DMS153 (cell line): ENCODE measurements around the gene UMODL1.
"Not testable (repeated sequence)": the region's sequence is repeated elsewhere in the genome, so short reads cannot be mapped to it uniquely, and the experiment has no call there.

Source experiments
- DNase-seq: peaks from one replicate; lab custom pipeline; 2025; lab: John Stamatoyannopoulos, UW

The UMODL1 gene

DNA sequence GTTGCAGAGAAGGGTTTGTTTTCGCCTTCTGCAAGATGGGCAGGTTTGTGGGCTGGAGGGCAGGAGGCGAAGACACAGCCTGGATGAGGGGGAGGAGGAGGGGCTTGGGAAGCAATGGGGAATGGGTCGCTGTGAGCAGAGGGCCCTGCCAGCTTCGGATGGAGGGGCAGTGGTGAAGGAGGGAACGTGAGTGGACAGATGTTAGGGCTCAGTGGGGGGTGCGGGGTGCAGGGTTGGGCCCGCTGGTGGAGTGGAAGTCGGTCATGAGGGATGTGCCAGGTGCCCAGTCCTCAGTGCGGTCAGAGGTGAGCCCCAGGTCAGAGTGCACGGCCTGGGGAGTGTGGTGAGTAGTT is 92.4 kb downstream of the UMODL1 start:
- no peak for DNase-seq

- peak; percentile 31 for DNase-seq
Observed at GRCh38 chr21:42164064-42164789, 93.1 kb downstream of the UMODL1 start.

DNA sequence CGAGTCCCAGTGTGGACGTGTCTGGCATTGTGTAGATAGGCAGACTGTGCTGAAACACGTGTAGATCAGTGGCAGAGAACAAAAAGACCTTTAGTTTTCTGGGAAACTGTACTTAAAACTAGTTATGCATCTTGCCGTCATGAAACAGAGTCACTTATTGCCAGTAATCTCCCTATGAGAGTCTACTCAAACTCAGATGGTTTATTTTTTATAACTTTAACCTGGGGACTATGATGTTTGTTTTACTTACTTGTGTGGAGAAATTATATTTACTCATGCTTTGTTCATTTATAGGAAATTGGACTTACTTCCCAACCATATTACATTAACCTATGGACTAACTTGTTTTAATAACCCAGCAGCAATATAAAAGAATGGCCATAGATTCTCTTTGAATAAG is 93.7 kb downstream of the UMODL1 start:
- no peak for DNase-seq

GRCh38 chr21:42165901-42166300 is 94.8 kb downstream of the UMODL1 start:
- no peak for DNase-seq

- DNase-seq: no peak
Observed at GRCh38 chr21:42169758-42170157, 98.6 kb downstream of the UMODL1 start.

- DNase-seq: peak; percentile 53
Observed at GRCh38 chr21:42171091-42172053, 100.3 kb downstream of the UMODL1 start.

DNA sequence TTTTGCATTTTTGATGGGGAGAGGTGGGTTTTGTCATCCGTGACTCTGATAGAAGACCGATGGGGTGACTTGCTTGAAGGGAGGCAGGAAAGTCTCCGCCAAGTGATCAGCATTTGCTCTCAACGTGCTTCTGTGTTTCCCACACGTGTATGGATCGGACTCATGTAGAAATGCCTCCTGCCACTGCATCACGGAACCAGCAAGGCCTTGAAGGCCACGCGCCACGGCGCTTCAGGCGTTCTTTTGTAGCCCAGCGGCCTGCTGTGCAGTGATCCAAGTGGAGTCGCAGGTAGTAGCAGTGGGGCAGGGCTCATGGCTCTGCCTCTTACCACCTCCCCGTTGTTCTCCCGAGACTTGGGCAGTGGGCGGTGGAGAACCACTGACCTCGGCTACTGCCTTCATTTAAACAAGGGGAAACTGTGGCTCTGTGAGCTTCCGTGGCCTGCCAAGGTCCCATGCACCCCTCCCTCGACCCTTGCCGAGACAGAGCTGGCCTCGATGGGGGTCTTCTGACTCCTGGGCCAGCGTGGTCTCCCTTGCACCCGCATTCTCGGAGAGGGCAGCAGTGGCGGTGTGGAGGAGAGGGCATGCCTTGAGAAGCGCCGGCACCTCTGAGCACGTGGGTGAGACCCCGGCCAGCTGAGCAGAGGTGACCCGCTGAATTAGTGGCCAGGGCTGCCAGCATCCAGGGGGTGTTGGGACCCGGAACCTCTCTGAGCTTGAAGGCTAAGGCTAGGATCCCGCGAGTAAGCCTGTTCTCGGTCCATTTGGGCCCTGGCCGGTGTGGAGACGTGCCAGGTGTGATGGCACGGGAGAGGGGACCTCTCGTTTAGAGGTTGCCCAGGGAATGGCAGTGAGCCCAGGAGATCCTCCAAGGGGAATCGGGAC is 101.7 kb downstream of the UMODL1 start:
- DNase-seq: no peak

- no peak for DNase-seq
Observed at GRCh38 chr21:42174173-42174572, 103.1 kb downstream of the UMODL1 start.

GRCh38 chr21:42175110-42175710 is 104.1 kb downstream of the UMODL1 start:
- no peak for DNase-seq

DNA sequence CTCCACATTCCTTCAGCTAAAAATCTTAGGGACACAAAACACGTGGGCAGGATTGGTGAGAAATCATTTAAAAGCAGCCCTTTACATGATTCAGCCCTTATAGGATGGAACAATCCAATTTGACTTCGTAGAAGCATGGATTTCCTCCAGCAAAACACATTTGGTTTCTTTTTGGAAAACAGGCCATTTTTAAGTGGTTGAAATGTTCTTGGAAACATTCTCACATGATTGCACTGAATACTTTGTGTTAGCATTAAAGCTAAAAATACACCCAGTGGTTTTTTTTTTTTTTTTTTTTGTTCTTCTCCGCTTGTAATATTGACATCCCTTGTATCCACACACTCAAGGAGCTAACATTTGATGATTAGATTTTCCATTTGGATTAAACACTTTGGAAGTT is 105.7 kb downstream of the UMODL1 start:
- no peak for DNase-seq

DNA sequence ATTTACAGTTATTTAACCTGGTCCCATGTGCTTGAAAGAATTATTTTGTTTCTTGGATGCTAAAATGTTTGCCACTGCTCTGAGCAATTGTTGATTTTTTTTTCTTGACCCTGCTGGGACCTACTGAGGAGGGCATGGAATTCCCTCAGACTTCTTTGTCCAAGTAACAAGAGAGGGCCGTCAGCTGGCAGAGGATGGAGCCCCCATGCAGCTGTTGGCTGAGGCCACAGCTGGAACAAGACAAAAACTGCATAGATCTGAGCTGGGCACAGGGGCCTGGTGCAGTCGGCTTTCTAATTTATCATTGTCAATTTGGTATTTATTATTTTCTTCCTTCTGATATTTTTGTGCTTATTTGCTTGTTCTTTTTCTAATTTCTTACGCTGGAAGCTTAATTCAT is 108.2 kb downstream of the UMODL1 start:
- no peak for DNase-seq

DNA sequence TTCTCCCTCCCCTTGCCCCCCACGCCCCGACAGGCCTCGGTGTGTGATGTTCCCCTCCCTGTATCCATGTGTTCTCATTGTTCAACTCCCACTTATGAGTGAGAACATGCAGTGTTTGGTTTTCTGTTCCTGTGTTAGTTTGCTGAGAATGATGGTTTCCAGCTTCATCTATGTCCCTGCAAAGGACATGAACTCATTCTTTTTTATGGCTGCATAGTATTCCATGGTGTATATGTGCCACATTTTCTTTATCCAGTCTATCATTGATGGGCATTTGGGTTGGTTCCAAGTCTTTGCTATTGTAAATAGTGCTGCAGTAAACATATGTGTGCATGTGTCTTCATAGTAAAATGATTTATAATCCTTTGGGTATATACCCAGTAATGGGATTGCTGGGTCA is 108.9 kb downstream of the UMODL1 start:
- DNase-seq: not testable (repeated sequence)

DNA sequence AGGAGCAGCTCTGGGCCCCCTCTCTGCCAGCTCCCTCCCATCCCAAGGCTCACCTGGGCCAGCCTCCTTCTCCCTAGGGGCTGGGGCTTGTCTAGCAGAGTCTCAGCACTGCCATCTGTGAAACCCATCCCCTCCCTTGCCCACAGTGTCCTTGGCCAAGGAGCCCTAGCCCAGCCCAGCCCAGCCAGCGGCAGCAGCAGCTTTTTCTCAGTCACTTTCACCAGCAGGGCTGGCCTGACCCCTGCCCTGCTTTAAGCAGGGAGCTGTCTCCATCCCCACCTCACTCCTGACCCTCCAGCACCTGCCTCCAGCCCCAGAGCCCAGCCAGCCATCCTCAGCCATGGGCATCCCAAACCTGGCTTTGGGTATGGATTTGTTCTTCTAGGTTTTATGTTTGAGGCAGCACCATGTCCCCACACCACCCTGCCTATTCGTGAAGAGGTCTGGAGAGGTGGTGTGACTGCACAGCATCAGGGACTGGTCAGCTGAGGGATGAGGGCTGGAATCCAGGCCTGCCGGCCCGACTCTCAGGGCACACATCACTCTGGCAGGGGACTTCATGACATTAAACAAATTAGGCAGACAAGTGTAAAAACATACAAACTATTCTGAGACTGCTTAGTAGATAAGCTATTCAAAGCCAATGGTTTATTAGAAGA is 111.7 kb downstream of the UMODL1 start:
- no peak for DNase-seq

GRCh38 chr21:42183374-42184266 is 112.5 kb downstream of the UMODL1 start:
- no peak for DNase-seq

DNA sequence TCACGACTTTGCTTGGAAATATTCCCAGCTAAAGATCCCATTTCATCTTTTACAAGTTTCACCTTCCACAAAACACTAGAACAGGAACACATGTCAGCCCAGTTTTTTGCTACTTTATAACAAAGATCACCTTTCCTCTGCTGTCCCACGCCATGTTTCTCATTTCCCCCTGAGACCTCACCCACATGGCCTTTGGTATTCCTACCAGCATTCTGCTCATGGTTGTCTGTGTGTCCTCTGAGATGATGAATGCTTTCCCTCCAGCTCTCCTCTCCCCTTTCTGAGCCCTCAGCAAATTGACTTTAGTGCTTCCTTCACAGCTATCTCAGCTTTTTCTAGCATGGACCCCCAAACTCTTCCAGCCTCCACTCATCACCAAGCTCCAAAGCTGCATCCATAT is 115.5 kb downstream of the UMODL1 start:
- DNase-seq: no peak

GRCh38 chr21:42187976-42188653 is 117.0 kb downstream of the UMODL1 start:
- DNase-seq: no peak

DNA sequence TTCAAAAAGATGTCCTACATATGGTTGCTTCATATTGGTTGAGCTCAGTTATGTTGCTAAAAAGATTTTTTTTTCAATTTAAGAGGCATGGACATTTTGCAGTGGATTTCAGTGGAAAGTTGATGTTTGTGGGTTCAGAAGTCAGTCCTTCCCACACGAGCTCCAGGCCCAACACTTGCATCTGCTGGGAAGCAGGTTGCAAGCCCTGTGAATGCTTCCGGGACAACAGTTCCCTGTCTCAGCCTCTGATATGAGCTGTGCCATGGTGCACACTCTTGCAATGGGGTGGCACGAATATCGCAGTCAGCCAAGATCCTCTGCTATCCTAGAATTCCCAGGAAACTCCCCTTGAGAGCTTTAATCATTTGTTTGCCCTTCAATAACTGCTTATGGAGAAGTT is 117.5 kb downstream of the UMODL1 start:
- no peak for DNase-seq

GRCh38 chr21:42189431-42189830 is 118.3 kb downstream of the UMODL1 start:
- DNase-seq: no peak

GRCh38 chr21:42189860-42190485 is 118.9 kb downstream of the UMODL1 start:
- no peak for DNase-seq
